ENCODE results near the gene PIP4K2C. TPM values are rescaled to one million over a fixed set of nuclear protein-coding genes. Genes with fewer than 3 reads are reported as not detected.
"Not testable (repeated sequence)": the region's sequence is repeated elsewhere in the genome, so short reads cannot be mapped to it uniquely, and the experiment has no call there.

The PIP4K2C gene
- total RNA-seq, 2 donors from 2014 or later, result 25.9 to 35.7 TPM

- not testable (repeated sequence) for H3K4me1 Mint-ChIP-seq (ENCODE audit: low read depth in 2 of 2); H3K9me3 Mint-ChIP-seq; H3K27ac Mint-ChIP-seq; H3K36me3 Mint-ChIP-seq; ATAC-seq; DNase-seq (ENCODE audit: low spot score); H3K4me3 Mint-ChIP-seq; H3K27me3 Mint-ChIP-seq
Observed at GRCh38 chr12:57646659-57647049, 55.7 kb downstream of the PIP4K2C start.

Other genes starting within 250 kb of the PIP4K2C start
- gene R3HDM2, start 160.1 kb upstream of the PIP4K2C start, total RNA-seq, result 10 to 100 TPM; 55.4 to 57.2 TPM
- gene INHBC, start 156.4 kb upstream of the PIP4K2C start, total RNA-seq, result not detected
- gene INHBE, start 135.9 kb upstream of the PIP4K2C start, total RNA-seq, result under 1 TPM in 1 of 2 donors, not detected in 1; 0.45 TPM
- 1 to 10 TPM in 1 of 2 donors, under 1 TPM in 1; 0.61 to 1.0 TPM for gene GLI1, start 131.4 kb upstream of the PIP4K2C start, total RNA-seq
- gene ARHGAP9, start 111.3 kb upstream of the PIP4K2C start, total RNA-seq, result 100 to 1,000 TPM; 138 to 154 TPM
- 100 to 1,000 TPM; 336 to 446 TPM for gene MARS1, start 103.1 kb upstream of the PIP4K2C start, total RNA-seq
- 10 to 100 TPM; 22.2 to 39.8 TPM for gene DDIT3, start 70.7 kb upstream of the PIP4K2C start, total RNA-seq
- 100 to 1,000 TPM in 1 of 2 donors, 10 to 100 TPM in 1; 94.1 to 123 TPM for gene MBD6, start 68.4 kb upstream of the PIP4K2C start, total RNA-seq
- gene DCTN2, start 44.0 kb upstream of the PIP4K2C start, total RNA-seq, result 10 to 100 TPM; 94.2 to 98.7 TPM
- 1 to 10 TPM in 1 of 2 donors, under 1 TPM in 1; 0.29 to 2.0 TPM for gene KIF5A, start 41.1 kb upstream of the PIP4K2C start, total RNA-seq
- 10 to 100 TPM; 15.6 to 18.4 TPM for gene DTX3, start 13.6 kb downstream of the PIP4K2C start, total RNA-seq
- 1 to 10 TPM in 1 of 2 donors, under 1 TPM in 1; 0.52 to 4.0 TPM for gene ARHGEF25, start 20.2 kb downstream of the PIP4K2C start, total RNA-seq
- gene B4GALNT1, start 42.0 kb downstream of the PIP4K2C start, total RNA-seq, result 1 to 10 TPM; 1.5 to 3.6 TPM
- gene OS9, start 102.9 kb downstream of the PIP4K2C start, total RNA-seq, result 100 to 1,000 TPM; 203 to 209 TPM
- gene AGAP2, start 147.6 kb downstream of the PIP4K2C start, total RNA-seq, result 10 to 100 TPM; 47.5 to 54.1 TPM
- gene TSPAN31, start 153.8 kb downstream of the PIP4K2C start, total RNA-seq, result 10 to 100 TPM; 14.4 to 34.9 TPM
- gene CDK4, start 161.1 kb downstream of the PIP4K2C start, total RNA-seq, result 100 to 1,000 TPM; 111 to 278 TPM
- 10 to 100 TPM; 15.8 to 17.0 TPM for gene MARCHF9, start 163.9 kb downstream of the PIP4K2C start, total RNA-seq
- 10 to 100 TPM; 11.7 to 18.8 TPM for gene CYP27B1, start 175.9 kb downstream of the PIP4K2C start, total RNA-seq
- 10 to 100 TPM; 42.9 to 51.2 TPM for gene METTL1, start 180.9 kb downstream of the PIP4K2C start, total RNA-seq
- 1 to 10 TPM; 2.0 to 3.2 TPM for gene EEF1AKMT3, start 181.4 kb downstream of the PIP4K2C start, total RNA-seq
- gene TSFM, start 191.6 kb downstream of the PIP4K2C start, total RNA-seq, result 10 to 100 TPM; 43.2 to 44.6 TPM
- 1 to 10 TPM; 1.7 TPM for gene AVIL, start 227.5 kb downstream of the PIP4K2C start, total RNA-seq

Measured in natural killer cell treated with Interleukin-12 subunit alpha and Interleukin-12 subunit beta and Interleukin-15 and Interleukin-18, amount 100 ng/mL, for 72 hours (primary cell).